DND-41 (cell line): ENCODE results near the gene EPS8L1.

ENCODE experiments used
- CTCF ChIP-seq: IDR thresholded peaks from 2 replicates; pipeline ENCODE4 v1.5.1; 2012; ENCODE audit warnings: borderline replicate concordance, low read length, moderate library complexity, mild to moderate bottlenecking; ENCODE audit not compliant: poor library complexity, severe bottlenecking; ENCODE audit errors: extremely low read depth
- EZH2 ChIP-seq: IDR thresholded peaks from 3 replicates; pipeline ENCODE4 v1.6.1; 2012; ENCODE audit warnings: borderline replicate concordance, low read depth, mild to moderate bottlenecking, moderate library complexity, low read length, inconsistent platforms; ENCODE audit not compliant: severe bottlenecking

DNA sequence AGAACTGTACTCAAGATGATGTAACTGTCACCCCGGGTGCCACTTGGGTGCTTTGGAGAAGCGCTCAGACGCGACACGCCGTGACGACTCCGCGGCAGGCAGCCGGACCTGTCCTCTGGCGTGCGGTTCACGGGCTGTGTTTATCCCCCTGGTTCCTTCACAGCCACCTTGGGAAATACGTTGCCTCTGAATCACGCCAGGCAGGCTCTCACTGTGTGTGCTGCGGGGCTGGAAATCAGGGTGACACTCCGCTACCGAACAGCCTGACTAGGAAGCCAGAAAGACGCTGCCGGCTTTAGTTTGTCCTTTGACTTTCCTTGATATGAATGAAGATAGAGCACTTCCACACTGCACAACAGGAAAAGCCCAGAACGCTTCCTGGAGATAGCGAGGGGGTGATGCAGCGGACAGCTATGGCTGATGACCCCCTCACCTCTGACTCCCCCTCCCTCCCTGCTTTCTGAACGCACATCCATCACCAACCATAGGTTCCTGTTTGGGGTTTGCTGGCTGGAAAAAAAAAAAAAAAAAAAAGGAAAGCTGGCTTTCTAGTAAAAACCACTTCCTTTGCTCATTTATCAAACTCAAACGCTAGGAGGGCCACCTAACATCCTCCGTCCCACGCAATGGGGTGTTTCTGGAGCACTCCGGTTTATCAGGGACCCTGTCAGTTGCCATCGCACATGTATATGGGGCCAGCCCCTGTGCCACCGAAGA, 33.9 kb upstream of the EPS8L1 start:
- TF ChIP-seq CTCF (peak; percentile 22), EZH2 (no peak)
